GM21367 (cell line): ENCODE data around the gene CUX1.
"Not testable (repeated sequence)": the region's sequence is repeated elsewhere in the genome, so short reads cannot be mapped to it uniquely, and the experiment has no call there.

Experiments
- ATAC-seq: cut with Tn5 transposase; IDR thresholded peaks from one replicate; pipeline ENCODE4 v1.9.1; 2021; ENCODE audit not compliant: unreplicated experiment

CUX1 gene

DNA sequence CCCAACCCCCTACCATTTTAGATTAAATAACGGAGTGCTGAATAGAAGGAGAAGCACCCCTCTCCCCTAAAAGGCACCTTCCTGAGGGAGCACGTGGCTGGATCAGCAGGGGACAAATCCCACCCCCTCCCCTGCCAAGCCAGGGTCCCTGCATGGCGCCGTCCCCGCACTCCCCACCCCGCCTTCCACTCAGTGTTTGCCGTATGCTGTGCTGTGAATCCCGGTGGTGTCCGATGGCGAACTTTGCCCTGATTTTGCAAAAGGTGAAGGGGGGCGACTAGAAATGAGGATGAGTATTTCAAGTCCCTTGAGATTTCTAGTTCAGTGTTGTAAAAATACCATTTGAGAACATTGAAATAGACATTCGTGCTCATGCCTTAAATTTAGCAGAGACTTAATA is 385.8 kb downstream of the CUX1 start:
- ATAC-seq = no peak

DNA sequence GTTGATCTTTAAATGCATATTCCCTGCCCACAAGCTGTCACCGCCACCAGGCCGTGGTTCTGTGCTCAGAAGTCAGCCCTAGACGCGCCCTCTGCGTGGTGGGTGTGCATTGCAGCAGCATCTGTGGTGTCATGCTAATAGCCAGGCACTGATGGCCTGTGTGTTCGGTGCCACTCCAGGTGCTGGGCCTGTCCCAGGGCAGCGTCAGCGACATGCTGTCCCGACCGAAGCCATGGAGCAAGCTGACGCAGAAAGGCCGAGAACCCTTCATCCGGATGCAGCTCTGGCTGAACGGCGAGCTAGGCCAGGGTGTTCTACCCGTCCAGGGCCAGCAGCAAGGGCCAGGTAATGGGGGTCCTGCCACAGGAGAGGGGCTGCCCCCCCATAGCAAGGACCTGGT is 386.8 kb downstream of the CUX1 start:
- no peak for ATAC-seq

DNA sequence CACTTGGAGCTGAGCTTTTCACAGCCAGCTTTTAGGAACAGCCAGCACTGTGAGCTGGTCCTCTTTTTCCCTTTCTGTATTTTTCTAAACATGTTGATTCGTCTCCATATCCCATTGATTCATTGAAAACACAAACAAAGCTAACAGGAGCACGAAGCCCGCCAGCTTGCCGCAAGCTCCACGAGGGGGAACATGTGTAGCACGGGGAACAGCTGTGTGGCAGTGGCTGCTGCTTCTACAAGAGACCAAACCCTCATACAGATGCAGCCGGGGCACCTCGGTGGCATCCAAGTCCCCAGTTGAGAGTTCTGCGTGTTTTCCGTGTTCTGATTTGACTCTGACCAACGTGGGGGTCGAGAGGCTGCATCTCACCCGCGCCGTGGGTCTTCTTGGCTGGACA is 388.5 kb downstream of the CUX1 start:
- ATAC-seq = no peak

DNA sequence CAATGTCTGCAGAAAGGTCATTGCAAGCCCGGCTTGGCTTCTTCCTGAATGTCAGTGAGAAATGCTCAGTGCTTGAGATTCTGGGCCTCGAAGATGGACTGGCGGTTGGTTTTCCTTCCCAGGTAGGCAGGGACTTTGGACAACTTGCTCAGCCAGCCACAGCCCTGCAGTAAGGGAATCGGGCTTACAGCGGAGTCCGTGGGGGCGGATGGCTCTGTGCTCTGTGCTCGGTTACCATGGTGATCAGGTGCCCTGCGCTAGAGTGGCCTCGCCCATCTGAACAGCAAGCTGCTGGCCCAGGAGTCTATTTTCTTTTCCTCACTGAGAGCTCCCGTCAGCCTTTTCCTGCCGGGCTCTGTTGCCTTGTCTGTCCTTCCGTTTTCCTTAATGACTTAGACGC is 391.4 kb downstream of the CUX1 start:
- no peak for ATAC-seq

DNA sequence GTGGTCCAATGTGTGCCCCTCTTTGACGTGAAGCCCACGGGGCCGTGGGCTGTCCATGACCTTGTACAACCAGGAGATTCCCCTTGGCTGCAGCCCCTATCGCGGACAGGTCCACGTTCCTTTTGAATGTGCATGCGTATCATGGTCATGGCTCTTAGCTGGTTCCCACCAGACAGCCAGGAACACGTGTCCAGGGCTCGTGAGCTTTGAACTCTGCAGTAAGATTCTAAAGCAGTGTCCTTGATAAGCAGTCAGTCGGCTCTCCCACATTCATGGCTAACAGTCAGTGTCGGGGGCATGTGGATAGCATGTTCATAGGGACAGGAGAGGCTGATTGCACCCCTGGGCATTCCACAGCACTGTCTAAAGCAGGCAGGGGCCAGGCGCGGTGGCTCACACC is 393.4 kb downstream of the CUX1 start:
- no peak for ATAC-seq

DNA sequence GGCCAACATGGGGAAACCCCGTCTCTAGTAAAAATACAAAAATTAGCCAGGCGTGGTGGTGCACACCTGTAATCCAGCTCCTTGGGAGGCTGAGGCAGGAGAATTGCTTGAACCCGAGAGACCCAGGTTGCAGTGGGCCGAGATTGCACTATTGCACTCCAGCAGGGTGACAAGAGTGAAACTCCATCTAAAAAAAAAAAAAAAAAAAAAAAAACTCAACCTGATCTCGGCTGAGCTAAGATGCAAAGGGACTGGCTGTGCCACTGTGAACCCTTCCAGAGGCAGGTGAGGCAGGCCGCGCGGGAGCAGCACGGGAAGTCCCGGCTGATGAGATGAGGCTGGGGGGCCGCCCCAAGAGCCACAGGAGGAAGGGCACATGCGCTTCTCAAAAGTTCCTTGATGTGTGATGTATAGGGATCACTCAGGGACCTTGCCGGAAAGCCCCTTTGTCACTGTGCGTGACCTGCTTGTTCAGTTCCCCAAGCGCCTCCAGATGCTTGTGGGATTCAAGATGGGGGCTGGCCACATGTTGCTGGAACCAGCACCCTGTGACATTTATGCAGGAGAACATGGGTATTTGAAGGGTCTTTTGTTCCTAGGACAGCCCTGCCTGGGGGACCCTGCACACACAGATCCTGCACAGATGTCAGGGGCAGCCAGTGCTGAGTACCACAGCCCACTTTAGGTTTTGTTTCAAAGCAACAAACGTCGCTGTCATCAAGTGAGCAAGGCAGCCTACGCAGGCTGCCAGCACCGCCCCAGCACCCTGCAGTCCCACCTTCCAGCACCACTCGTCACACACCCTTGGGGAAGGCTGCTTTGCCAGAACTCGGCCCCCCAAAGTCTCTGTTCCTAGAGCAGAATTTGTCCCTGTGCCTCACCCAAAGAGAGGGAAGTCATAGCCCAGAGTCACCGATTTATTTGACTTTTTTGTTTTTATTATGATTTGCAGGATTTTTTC is 394.4 kb downstream of the CUX1 start:
- peak; percentile 60 for ATAC-seq

DNA sequence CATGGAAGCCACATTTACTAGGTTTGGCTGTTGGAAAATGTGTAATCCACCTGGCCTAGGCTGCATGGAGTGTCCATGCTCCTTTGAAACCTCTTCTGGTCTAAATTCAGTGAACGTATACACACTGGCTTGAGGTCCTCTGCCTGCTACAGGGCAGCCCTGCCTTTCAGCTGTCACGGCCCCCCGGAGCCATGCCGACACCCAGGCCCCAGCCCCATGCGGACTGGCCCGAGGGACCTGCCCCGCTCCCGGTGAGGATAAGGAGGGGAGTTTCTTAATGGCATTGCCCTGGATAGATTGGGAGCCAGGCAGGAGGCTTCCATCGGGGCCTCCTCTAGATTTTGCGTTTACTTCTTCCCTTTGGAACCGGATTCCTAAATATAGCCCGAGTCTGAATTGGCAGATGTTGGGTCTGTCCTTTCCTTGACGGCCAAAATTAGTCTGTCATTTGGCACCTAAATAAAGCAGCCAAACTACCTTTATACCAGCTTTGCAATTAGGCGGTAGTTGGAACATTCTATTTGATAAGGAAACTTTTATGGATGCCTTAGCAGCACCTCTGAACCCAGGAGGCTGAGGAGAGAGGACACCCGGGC is 397.1 kb downstream of the CUX1 start:
- ATAC-seq = no peak

DNA sequence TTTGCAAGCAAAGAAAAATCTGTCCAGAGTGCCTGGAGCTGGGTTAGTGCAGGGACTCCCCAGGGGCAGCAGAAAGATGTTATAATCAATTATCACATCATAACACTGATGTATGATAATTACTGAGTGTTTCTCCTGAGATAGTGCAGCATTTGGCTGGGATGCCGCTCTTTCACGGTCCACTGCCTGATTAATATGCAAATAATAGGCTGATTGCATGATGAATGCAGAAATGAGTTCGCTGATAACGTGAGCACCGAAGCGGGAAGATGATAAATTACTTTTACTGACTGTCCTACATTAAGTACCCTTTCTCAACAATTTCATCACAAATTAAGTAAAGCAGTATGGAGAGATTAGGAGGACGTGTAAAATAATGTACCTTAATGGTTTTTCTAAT is 397.8 kb downstream of the CUX1 start:
- no peak for ATAC-seq

DNA sequence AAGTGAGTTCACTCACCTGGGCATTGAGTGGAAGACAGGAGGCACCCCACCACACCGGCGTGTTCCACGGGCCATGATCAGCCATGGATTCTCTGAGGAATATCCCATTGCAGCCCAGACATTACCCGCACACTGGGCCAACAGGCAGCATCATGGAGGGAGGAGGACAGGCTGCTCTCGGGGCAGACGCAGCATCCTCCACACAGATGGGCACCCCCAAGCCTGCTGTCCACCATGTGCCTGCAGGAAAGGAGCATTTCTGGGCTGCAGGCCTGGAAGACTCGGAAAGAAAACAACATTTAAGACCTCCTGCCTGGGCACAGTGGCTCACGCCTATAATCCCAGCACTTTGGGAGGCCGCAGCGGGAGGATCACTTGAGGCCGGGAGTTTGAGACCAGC is 398.3 kb downstream of the CUX1 start:
- ATAC-seq = no peak

DNA sequence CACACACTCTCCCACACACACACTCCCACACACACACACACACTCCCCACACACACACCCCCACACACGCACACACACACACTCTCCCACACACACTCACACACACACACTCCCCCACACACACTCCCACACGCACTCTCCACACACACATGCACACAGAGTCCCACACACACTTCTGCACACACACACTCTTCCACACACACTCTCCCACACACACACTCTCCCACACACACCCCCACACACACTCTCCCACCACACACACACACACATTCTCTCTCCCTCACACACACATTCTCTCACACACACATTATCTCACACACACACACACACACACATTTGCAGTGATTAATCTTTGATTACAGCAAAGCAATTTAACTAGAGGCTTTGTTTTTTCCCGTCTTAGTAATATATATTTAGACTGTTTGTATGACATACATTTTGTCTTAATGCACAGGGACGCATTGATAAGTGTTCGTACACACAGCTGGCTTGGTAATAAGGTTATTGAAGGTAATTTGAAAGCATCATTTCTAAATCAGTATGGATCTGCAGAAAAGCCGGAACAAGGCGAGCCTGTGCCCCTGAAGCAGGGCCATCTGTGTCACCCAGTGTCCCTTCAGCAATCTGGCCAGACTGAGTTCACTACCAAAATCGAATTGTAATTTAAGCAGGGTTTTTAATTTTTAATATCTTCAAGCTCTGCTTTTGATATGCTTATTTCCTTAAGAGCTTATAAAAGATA is 399.3 kb downstream of the CUX1 start:
- no peak for ATAC-seq

DNA sequence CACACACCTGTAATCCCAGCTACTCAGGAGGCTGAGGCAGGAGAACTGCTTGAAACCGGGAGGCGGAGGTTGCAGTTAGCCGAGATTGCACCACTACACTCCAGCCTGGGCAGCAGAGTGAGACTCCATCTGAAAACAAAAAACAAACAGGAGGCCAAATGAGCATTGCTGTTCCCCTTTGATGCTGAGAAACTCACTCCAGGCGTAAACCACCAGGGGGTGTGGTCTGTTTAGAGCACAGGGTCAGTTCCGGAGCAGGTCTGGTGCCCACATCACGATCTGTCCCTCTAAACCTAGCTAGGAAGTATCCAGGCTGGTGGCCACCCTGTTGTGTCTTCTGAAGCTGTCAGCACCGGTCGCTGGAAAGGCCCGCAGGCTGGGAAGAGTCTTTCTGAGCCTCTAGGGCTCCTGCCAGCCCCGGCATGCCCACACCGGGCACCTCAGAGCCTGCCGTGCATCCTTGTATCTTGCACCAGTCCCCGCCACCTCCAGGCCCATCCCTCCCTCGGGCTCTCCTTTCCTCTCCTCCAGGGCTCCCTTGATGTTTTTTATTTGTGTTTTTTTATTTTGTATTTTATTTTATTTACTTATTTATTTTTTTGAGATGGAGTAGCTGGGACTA is 402.9 kb downstream of the CUX1 start:
- no peak for ATAC-seq

DNA sequence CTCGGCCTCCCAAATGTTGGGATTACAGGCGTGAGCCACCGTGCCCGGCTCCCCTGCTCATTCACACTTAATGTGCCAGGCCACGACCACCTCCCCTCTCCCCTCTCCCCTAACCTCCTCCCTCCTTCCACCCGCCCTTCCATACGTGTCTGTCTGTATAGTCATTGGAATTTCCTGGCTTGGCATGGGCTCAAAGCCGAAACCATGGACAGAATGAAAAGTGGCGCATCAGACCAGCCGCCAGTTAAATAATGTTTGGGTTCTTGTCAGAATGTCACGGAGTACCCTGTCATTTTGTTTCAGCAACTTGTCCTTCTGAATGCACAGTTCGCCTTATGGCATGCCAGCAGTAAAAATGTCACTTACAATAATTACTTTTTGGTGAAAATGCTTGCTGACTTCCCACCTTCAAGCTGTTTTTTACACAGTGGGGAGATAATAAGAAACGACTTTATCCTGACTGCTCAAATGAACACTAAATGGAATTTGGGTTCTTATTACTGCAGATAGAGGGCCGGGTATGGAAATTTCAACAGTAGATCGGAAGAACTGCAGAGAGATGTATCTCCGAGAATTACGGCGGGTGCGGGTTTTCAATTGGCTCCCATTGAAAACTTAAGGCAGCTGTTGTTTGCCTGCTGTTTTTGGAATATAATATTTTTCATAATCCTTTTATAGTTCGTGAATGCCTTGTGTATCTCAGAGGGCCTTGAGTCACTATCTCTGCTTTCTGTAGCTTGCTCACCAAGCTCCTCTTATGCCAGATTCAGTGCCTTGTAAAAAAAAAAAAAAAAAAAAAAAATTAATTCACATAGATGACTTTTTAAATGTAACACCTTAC is 403.8 kb downstream of the CUX1 start:
- ATAC-seq = no peak

DNA sequence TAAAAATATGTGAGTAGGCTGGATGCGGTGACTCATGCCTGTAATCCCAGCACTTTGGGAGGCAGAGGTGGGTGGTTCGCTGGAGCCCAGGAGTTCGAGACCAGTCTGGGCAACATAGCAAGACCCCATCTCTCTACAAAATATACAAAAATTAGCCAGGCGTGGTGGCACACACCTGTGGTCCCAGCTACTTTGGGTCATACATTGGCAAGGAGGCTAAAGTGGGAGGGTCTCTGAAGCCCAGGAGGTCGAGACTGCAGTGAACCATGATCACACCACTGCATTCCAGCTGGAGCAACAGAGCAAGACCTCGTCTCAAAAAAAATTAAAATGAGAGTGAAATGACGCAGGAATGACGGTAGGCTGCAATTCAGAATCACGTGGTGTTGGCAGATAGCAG is 404.5 kb downstream of the CUX1 start:
- no peak for ATAC-seq

DNA sequence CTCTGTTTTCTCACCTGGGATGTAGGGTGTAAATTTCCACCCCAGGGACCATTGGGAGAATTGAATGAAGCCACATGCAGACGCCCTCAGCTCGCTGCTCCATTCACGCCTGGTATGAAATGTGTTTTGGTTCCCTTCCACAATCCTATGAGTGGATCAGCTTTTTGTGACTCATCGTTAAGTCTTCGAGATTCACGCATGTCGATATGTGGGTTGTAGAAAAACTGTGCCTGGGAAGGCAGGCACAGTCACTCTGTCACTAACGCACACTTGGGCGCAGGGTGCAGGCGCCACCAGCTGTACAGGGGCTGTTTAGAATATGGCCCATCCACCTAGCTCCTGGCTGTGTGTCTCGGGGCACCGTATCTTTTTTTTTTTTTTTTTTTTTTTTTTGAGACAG is 405.0 kb downstream of the CUX1 start:
- ATAC-seq = no peak

DNA sequence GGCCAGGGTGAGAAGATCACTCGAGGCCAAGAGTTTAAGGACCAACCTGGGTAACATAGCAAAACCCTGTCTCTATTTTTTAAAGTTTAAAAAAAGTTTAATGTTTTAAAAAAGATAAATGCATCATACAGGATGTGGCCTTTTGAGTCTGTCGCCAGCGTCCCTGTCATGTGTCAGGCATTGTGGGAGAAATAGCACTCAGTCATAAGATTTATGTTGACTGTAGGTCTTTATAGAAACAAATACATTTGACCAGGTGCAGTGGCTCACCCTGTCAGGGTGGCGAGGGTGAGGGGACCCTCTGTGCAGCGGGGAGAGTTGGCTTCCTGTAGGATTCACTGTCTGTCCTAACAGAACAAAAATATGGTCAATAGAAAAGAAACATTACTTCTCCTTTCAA is 405.8 kb downstream of the CUX1 start:
- no peak for ATAC-seq

DNA sequence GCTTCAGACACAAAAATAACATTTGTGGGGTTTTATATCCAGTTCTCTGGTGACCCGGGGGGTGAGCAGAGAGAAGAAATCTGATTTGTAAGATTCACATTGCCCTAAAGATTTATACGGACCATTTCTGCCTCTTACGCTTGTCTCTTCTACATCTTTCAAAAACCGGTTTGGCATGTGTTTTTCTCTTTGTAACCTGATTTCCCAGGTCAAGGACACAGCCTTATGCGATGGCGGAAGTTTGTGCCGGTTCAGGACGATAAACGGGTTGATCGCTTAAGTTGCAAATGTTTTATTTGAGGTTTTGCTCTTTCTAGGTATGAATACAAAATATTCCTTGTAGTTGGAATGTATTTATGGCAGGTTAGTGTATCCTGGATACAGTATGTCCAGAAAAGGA is 407.6 kb downstream of the CUX1 start:
- ATAC-seq = no peak

DNA sequence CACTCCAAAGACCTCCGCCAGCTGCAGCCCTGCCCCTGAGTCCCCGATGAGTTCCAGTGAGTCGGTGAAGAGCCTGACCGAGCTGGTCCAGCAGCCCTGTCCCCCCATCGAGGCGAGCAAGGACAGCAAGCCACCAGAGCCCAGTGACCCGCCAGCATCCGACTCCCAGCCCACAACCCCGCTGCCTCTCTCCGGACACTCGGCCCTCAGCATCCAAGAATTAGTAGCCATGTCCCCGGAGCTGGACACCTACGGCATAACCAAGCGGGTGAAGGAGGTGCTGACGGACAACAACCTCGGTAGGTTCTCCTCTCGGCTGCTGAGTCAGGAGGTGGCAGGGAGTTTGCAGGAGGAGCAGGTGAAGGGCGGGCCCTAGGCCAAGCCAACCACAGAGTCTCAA is 409.9 kb downstream of the CUX1 start:
- ATAC-seq = no peak

DNA sequence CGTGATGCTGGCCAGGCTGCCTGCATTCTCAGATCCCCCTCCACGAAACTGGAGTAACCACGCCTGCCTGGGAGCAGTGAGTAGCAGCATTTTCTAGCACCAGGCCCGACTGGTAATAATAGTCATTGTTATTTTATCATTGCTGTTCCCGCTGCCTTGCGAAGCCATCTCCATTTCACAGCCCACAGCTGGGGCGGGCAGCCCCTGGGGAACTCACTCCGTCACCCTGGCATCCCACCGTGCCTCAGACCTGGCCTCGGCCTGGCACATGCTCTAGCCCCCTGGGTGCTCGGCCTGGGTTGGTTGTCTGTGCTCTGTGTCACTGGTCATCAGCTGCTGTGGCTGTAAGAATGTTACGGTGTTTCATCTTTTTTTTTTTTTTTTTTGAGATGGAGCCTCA is 411.5 kb downstream of the CUX1 start:
- ATAC-seq = no peak

DNA sequence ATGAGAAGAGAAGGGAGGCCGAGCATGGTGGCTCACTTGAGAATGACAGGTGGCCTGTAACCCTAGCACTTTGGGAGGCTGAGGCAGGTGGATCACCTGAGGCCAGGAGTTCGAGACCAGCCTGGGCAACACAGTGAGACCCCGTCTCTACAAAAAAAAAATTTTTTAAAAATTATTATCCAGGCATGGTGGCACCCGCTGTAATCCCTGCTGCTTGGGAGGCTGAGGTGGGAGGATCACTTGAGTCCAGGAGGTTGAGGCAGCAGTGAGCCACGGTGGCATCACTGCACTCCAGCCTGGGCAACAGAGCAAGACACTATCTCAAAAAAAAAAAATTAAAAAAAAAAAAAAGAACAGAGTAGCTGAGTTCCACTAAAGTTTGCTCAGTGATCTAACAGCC is 412.7 kb downstream of the CUX1 start:
- ATAC-seq = not testable (repeated sequence)

DNA sequence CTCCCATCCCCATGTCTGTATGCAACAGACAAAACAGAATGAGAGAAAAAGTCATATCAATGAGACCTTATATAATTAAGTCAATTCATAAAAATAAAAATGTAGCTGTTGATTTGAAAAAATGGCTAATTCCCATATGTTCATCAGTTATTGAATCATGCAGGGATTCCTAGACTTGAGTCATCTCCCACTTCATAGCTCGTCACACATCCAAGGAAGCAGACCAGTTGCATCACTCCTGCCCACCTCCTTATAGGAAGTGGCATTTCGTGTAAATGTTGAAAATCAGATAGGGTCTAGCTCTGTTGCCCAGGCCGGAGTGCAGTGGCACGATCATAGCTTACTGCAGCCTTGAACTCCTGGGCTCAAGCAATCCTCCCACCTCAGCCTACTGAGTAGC is 413.2 kb downstream of the CUX1 start:
- no peak for ATAC-seq
